PC-3 (cell line): ENCODE results near the gene GPC5. TPM values are rescaled to one million over a fixed set of nuclear protein-coding genes. Genes with fewer than 3 reads are reported as not detected.

ENCODE experiments used
- ATAC-seq: fragments of 200-7000 bp; cut with Tn5 transposase; 2 replicates; pipeline ENCODE4 v1.9.1; 2020; ENCODE audit warnings: mild to moderate bottlenecking, moderate library complexity
- BruUV-seq: library from RNA; stranded (reverse); fragments of 400-500 nt; replicated peaks from 2 replicates; lab custom pipeline; 2021; lab: Mats Ljungman, UMichigan
- CTCF ChIA-PET: fragments of 300-600 bp; sonication (Branson Sonifier 250); formaldehyde crosslinking; loops from one replicate; lab custom pipeline; 2022; ENCODE audit warnings: antibody characterized with exemption; lab: Charles Lee
- POLR2A ChIA-PET: fragments of 300-600 bp; sonication (Branson Sonifier 250); formaldehyde crosslinking; loops from one replicate; lab custom pipeline; 2022; ENCODE audit warnings: antibody characterized with exemption; ENCODE audit not compliant: unreplicated experiment; lab: Charles Lee
- DNase-seq: peaks from one replicate; pipeline ENCODE4 v3.0.0-alpha.2; 2015
- H2AFZ ChIP-seq: fragments of 300-600 bp; sonication (generic); 2 replicates; pipeline ENCODE4 v1.6.0; 2016; ENCODE audit warnings: antibody characterized with exemption, low read length
- H3F3A ChIP-seq: fragments of 300-600 bp; sonication (generic); one replicate; pipeline ENCODE4 v1.6.0; 2017; ENCODE audit warnings: antibody characterized with exemption, low read length, control low read depth, mild to moderate bottlenecking; ENCODE audit not compliant: unreplicated experiment
- H3K27ac ChIP-seq: fragments of 300-600 bp; sonication (generic); 2 replicates; pipeline ENCODE4 v1.5.1; 2016; ENCODE audit warnings: mild to moderate bottlenecking, low read length
- H3K27me3 ChIP-seq: fragments of 300-600 bp; sonication (generic); 2 replicates; pipeline ENCODE4 v1.6.1; 2016; ENCODE audit warnings: low read length, mixed read lengths
- H3K36me3 ChIP-seq: fragments of 300-600 bp; sonication (generic); 2 replicates; pipeline ENCODE4 v1.6.1; 2016; ENCODE audit warnings: low read depth, mixed run types, low read length, mixed read lengths
- H3K4me1 ChIP-seq: fragments of 300-600 bp; sonication (generic); 2 replicates; pipeline ENCODE4 v1.5.1; 2016; ENCODE audit warnings: low read length; ENCODE audit not compliant: insufficient read depth
- H3K4me2 ChIP-seq: fragments of 300-600 bp; sonication (generic); 2 replicates; pipeline ENCODE4 v1.6.0; 2016; ENCODE audit warnings: low read length
- H3K4me3 ChIP-seq: fragments of 300-600 bp; sonication (generic); 2 replicates; pipeline ENCODE4 v1.5.1; 2016; ENCODE audit warnings: mild to moderate bottlenecking, low read length, mixed read lengths
- H3K79me2 ChIP-seq: fragments of 300-600 bp; sonication (generic); 2 replicates; pipeline ENCODE4 v1.6.1; 2017; ENCODE audit warnings: low read length, mixed read lengths
- H3K9ac ChIP-seq: fragments of 300-600 bp; sonication (generic); 2 replicates; pipeline ENCODE4 v1.6.0; 2016; ENCODE audit warnings: mild to moderate bottlenecking, low read length
- H3K9me2 ChIP-seq: fragments of 300-600 bp; sonication (generic); replicated peaks from 2 replicates; pipeline ENCODE4 v1.6.1; 2016; ENCODE audit warnings: mixed run types, low read length, mixed read lengths
- H3K9me3 ChIP-seq: fragments of 300-600 bp; sonication (generic); 2 replicates; pipeline ENCODE4 v1.6.1; 2016; ENCODE audit warnings: low read length, mixed read lengths
- H4K20me1 ChIP-seq: fragments of 300-600 bp; sonication (generic); 2 replicates; pipeline ENCODE4 v1.6.1; 2016; ENCODE audit warnings: low read length, mixed read lengths
- EZH2 ChIP-seq: fragments of 300-600 bp; sonication (generic); IDR thresholded peaks from one replicate; pipeline ENCODE4 v1.6.1; 2017; ENCODE audit warnings: antibody characterized with exemption, mild to moderate bottlenecking, low read length; ENCODE audit not compliant: unreplicated experiment
- EZH2phosphoT487 ChIP-seq: fragments of 300-600 bp; sonication (generic); IDR thresholded peaks from 2 replicates; pipeline ENCODE4 v1.6.1; 2018; ENCODE audit warnings: mild to moderate bottlenecking, antibody characterized with exemption, low read length, borderline replicate concordance
- intact Hi-C: fragments of 100-400 bp; cut with micrococcal nuclease; formaldehyde crosslinking; loops from 2 replicates; pipeline ENCODE4 v1.9.0; 2023
- total RNA-seq: library from RNA; depleted of rRNA; stranded (reverse); fragments of >200 nt; gene quantifications from 2 replicates; pipeline ENCODE4 v1.2.3, GENCODE V29; 2014
- TF ChIP-seq, protein P1 (sequence below): fragments of 300-600 bp; sonication (generic); conservative IDR thresholded peaks from 2 replicates; pipeline ENCODE4 v1.5.1; 2017; ENCODE audit warnings: antibody characterized with exemption, low read depth, mild to moderate bottlenecking, low read length

GPC5 gene
- total RNA-seq, 1 experiment from 2014 or later, result not detected

DNA sequence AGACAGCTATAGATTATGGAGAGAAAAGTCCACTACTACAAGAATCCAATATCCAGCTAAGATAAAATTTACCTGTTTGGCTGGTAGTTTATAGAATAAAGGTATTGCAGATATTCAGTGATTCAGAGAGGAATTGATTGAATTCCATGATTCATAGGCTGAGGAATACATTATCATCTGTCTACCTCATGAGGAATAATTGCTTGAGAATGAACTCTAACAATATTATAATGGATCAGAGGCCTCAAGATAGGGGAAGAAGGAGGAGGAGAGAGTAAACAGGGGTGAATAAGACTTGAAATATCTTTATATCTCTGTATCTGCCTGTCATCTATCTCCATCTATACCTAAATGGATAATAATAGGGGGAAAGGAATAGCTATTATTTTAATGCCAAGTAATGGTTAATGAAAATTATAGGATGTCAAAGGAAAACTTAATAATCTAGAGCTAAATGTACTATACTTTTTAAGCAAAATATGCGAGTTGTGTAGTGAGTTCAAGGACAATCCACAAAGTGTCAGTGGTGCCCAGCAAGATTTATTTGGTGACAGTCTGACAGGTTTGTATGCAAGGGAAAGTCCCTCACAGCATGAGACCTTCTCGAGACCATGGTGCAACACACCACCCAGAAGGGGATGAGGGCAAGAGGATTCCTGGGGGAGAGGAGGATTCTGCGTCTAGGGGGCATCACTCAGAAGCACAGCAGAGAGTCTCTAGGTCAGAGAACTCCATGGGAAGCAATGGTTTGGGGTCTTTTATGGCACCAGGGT lies 224.5 kb downstream of the GPC5 start:
- Histone ChIP-seq H3K79me2 (no peaks in the 10 kb centered on the region), H3K36me3 (no peaks in the 10 kb centered on the region), H3K4me1 (no peaks in the 10 kb centered on the region), H2AFZ (no peak overlapping the region), H3K27ac (no peak overlapping the region), H3K4me2 (no peak overlapping the region), H4K20me1 (no peaks in the 10 kb centered on the region), H3K9me2 (no peaks in the 10 kb centered on the region), H3K27me3 (no peaks in the 10 kb centered on the region), H3K9me3 (no peaks in the 10 kb centered on the region), H3K9ac (no peak overlapping the region), H3F3A (no peaks in the 10 kb centered on the region), H3K4me3 (no peak overlapping the region)
- ATAC-seq (no peak), DNase-seq (no peak)
- intact Hi-C loops, result no loop called here
- ChIA-PET CTCF (no interaction called here), POLR2A (no interaction called here)
- BruUV-seq, result no TSS peak
- TF ChIP-seq, protein P1, sequence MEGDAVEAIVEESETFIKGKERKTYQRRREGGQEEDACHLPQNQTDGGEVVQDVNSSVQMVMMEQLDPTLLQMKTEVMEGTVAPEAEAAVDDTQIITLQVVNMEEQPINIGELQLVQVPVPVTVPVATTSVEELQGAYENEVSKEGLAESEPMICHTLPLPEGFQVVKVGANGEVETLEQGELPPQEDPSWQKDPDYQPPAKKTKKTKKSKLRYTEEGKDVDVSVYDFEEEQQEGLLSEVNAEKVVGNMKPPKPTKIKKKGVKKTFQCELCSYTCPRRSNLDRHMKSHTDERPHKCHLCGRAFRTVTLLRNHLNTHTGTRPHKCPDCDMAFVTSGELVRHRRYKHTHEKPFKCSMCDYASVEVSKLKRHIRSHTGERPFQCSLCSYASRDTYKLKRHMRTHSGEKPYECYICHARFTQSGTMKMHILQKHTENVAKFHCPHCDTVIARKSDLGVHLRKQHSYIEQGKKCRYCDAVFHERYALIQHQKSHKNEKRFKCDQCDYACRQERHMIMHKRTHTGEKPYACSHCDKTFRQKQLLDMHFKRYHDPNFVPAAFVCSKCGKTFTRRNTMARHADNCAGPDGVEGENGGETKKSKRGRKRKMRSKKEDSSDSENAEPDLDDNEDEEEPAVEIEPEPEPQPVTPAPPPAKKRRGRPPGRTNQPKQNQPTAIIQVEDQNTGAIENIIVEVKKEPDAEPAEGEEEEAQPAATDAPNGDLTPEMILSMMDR, result no peak

DNA sequence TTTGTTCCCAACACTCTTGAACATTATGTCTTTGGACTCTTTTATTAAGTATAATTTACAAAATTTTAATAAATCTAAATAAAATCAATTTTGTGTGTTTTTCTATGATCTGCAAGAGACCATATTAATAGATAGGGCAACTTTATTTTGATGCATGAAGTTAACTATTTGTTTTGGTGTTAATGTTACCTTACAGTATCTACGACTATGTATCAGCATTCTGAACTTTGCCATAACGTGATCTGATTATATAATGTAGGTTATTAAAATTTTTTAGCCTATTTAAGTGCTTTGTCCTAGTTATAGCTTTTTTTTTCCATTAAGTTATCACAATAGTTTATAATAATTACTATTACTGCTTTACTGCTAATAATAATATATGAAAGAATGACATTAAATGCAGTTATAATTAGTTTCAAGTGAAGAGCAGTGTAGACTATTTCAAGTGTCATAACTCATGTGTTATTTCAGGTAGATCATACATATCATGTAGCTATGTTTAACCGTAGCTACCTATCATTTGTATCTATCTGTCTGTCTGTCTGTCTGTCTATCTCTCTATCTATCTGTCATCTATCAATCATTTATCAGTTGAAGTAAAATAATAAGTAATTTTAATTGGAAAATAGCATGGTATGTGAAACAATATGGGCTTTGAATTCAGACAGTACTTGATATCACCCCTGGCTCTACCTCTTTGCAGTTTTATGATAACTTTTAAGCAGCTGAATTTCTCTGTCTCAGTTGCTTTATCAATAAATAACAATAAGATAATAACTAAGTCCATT lies 229.7 kb downstream of the GPC5 start:
- intact Hi-C loops, result no loop called here
- TF ChIP-seq EZH2 (no peak), EZH2phosphoT487 (no peak)
- TF ChIP-seq, protein P1, result no peak
- H3K27me3 ChIP-seq, result no peaks in the 10 kb centered on the region
- H3K4me3 ChIP-seq, result no peak overlapping the region
- H3K9ac ChIP-seq, result no peak overlapping the region
- no peaks in the 10 kb centered on the region for H3K4me1 ChIP-seq
- H3K79me2 ChIP-seq, result no peaks in the 10 kb centered on the region
- ChIA-PET POLR2A (no interaction called here), CTCF (no interaction called here)
- H3K27ac ChIP-seq, result no peak overlapping the region
- no peaks in the 10 kb centered on the region for H3K9me2 ChIP-seq
- BruUV-seq, result no TSS peak
- H3K36me3 ChIP-seq, result no peaks in the 10 kb centered on the region
- H2AFZ ChIP-seq, result no peak overlapping the region
- DNase-seq, result no peak
- no peaks in the 10 kb centered on the region for H4K20me1 ChIP-seq
- no peak overlapping the region for H3K4me2 ChIP-seq
- no peaks in the 10 kb centered on the region for H3K9me3 ChIP-seq
- H3F3A ChIP-seq, result no peaks in the 10 kb centered on the region
- no peak for ATAC-seq

DNA sequence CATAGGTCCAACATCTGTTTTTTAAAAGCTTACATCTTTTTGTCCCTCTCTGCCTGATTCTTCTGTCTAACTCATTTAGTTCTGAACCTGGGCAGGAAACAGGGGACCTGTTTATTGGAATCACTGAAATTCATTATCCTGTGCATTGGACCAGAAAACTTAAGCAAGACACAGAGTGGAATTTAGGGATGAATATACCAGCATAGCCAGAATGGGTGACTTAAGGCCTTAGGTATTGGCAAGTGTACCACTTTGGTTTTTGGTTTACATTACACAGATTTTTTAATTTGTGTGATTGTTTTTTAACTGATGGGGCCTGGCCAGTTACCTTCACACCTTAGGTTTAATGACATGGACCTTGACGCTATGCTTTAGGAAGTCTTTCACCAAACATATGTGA lies 232.5 kb downstream of the GPC5 start:
- Histone ChIP-seq H3K36me3 (no peaks in the 10 kb centered on the region), H3K4me2 (no peak overlapping the region), H3F3A (no peaks in the 10 kb centered on the region), H4K20me1 (no peaks in the 10 kb centered on the region), H3K9me3 (no peaks in the 10 kb centered on the region), H3K4me3 (no peak overlapping the region), H3K27me3 (no peaks in the 10 kb centered on the region), H3K4me1 (no peaks in the 10 kb centered on the region), H3K27ac (no peak overlapping the region), H2AFZ (no peak overlapping the region), H3K79me2 (no peaks in the 10 kb centered on the region), H3K9ac (no peak overlapping the region), H3K9me2 (no peaks in the 10 kb centered on the region)
- ATAC-seq (no peak), DNase-seq (no peak)
- BruUV-seq, result no TSS peak
- TF ChIP-seq EZH2 (no peak), EZH2phosphoT487 (no peak)
- TF ChIP-seq, protein P1, result no peak
- ChIA-PET CTCF (no interaction called here), POLR2A (no interaction called here)
- intact Hi-C loops, result no loop called here
